PFSK-1 (cell line): ENCODE data around the gene ZNF354C.

Experiments used
- FOXP2 ChIP-seq: optimal IDR thresholded peaks from 2 replicates; pipeline ENCODE3; 2011; ENCODE audit warnings: borderline replicate concordance, control low read depth, inconsistent platforms; ENCODE audit not compliant: insufficient read depth; ENCODE audit errors: extremely low read length, extremely low read depth
- POLR2AphosphoS5 ChIP-seq: IDR thresholded peaks from 2 replicates; pipeline ENCODE4 v1.6.1; 2012; ENCODE audit warnings: low read depth, mild to moderate bottlenecking, control low read depth, low read length, moderate library complexity
- SIN3A ChIP-seq: IDR thresholded peaks from 2 replicates; pipeline ENCODE4 v1.6.1; 2012; ENCODE audit warnings: mild to moderate bottlenecking, low read length, moderate library complexity, borderline replicate concordance; ENCODE audit not compliant: insufficient read depth
- TAF1 ChIP-seq: IDR thresholded peaks from 2 replicates; pipeline ENCODE4 v1.6.1; 2012; ENCODE audit warnings: low read length, control low read depth, borderline replicate concordance; ENCODE audit not compliant: insufficient read depth
- TF ChIP-seq, protein P1 (sequence below), 2 experiments: IDR thresholded peaks; 2 replicates each; pipeline versions ENCODE4 v1.6.1 to v1.8.0; 2011 to 2012; ENCODE audit warnings: low read depth in 2 of 2, low read length in 2 of 2, control low read depth in 1 of 2, inconsistent platforms in 1 of 2, mild to moderate bottlenecking in 1 of 2, moderate library complexity in 1 of 2; ENCODE audit not compliant: insufficient read depth in 1 of 2

Gene ZNF354C

DNA sequence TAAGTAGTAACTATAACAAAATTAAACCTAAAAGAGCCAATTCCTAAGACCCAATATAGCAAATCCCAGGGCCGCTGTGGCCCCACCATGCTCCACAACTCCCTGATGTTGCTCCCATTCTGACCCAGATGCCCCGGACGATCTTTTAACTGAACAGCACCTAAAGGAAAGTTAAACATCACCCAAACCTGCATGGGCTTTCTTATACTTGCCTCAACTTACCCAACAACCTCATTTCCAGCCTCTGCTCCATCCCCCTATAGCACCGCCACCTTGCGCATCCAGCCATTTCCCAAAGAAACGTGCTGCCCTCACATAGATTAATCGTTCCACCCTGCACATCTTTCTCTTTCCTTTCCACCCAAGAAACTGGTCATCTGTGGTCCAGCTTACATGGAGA, 54.6 kb downstream of the ZNF354C start:
- TF ChIP-seq SIN3A: no peak
- TF ChIP-seq POLR2AphosphoS5: no peak
- TF ChIP-seq FOXP2: no peak
- TF ChIP-seq TAF1: no peak
- TF ChIP-seq, protein P1, sequence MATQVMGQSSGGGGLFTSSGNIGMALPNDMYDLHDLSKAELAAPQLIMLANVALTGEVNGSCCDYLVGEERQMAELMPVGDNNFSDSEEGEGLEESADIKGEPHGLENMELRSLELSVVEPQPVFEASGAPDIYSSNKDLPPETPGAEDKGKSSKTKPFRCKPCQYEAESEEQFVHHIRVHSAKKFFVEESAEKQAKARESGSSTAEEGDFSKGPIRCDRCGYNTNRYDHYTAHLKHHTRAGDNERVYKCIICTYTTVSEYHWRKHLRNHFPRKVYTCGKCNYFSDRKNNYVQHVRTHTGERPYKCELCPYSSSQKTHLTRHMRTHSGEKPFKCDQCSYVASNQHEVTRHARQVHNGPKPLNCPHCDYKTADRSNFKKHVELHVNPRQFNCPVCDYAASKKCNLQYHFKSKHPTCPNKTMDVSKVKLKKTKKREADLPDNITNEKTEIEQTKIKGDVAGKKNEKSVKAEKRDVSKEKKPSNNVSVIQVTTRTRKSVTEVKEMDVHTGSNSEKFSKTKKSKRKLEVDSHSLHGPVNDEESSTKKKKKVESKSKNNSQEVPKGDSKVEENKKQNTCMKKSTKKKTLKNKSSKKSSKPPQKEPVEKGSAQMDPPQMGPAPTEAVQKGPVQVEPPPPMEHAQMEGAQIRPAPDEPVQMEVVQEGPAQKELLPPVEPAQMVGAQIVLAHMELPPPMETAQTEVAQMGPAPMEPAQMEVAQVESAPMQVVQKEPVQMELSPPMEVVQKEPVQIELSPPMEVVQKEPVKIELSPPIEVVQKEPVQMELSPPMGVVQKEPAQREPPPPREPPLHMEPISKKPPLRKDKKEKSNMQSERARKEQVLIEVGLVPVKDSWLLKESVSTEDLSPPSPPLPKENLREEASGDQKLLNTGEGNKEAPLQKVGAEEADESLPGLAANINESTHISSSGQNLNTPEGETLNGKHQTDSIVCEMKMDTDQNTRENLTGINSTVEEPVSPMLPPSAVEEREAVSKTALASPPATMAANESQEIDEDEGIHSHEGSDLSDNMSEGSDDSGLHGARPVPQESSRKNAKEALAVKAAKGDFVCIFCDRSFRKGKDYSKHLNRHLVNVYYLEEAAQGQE (IDR thresholded peaks at IDR 0.05; ENCODE audit: insufficient read depth in 1 of 2, low read depth in 2 of 2, low read length in 2 of 2): no peak

DNA sequence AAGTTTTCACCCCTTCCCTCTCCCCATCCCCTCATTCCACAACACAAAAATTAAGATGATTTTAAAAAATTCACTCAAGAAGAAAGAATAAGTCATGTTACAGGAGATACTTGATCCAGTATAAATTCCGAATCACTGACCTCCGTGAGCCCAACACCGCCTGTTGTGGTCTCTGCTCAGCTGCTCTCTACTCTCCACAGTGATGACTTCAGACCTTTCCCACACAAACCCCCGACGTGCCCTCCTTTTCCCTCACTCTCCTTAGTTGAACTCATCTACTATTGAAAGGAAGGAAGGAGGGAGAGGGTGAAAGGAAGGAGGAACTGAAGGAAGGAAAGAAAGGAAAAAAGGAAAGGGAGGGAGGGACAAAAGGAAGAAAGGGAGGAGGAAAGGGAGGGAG, 55.1 kb downstream of the ZNF354C start:
- TF ChIP-seq SIN3A (no peak), POLR2AphosphoS5 (no peak), FOXP2 (no peak), TAF1 (no peak)
- TF ChIP-seq, protein P1 (IDR thresholded peaks at IDR 0.05; ENCODE audit: insufficient read depth in 1 of 2, low read depth in 2 of 2, low read length in 2 of 2): no peak

DNA sequence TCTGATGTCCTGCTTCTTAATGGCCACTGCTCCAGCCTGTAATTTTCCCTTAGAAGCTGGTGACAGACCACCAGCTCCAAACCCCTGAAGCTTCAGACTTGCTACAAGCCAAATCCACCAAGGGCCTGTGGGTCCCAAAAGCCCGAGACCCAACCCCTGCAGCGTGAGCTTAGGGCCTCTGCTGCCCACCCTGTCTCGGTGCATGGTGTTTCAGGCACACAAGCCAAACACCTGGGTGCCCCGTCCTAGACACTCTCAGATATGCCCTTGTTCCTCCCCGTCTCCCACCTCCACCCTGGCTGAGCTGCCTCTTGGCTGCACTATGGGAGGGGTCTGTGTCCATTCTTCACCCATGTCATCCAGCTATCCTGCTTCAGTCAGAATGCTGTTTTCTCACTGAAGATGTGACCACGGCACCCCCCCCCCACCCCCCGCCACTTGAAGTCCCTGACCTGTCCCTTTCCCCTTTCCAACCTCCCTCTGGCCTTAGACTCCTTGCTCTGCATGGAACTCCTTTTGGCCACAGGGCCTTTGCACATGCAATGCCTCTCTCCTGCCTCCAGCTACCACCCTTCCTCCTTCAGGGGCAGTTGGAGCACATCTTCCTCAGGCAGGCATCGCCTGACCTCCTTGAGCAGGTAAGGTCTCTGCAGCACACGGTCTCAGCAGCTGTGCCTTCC, 55.8 kb downstream of the ZNF354C start:
- TF ChIP-seq POLR2AphosphoS5: no peak
- TF ChIP-seq, protein P1 (IDR thresholded peaks at IDR 0.05; ENCODE audit: insufficient read depth in 1 of 2, low read depth in 2 of 2, low read length in 2 of 2): no peak
- TF ChIP-seq TAF1: no peak
- TF ChIP-seq FOXP2: no peak
- TF ChIP-seq SIN3A: no peak

GRCh38 chr5:179118338-179118737, 58.2 kb downstream of the ZNF354C start:
- no peak for TF ChIP-seq FOXP2
- TF ChIP-seq POLR2AphosphoS5: no peak
- no peak for TF ChIP-seq SIN3A
- no peak for TF ChIP-seq TAF1
- TF ChIP-seq, protein P1 (IDR thresholded peaks at IDR 0.05; ENCODE audit: insufficient read depth in 1 of 2, low read depth in 2 of 2, low read length in 2 of 2): no peak

- no peak for TF ChIP-seq SIN3A
- TF ChIP-seq, protein P1 (IDR thresholded peaks at IDR 0.05; ENCODE audit: insufficient read depth in 1 of 2, low read depth in 2 of 2, low read length in 2 of 2): no peak
- TF ChIP-seq TAF1: no peak
- TF ChIP-seq FOXP2: no peak
- TF ChIP-seq POLR2AphosphoS5: no peak
Observed at GRCh38 chr5:179118756-179119414, 58.7 kb downstream of the ZNF354C start.
